Choroid plexus epithelial cell (primary cell): Measurements from ENCODE around the gene OXNAD1.

ENCODE experiments used
- DNase-seq: peaks from one replicate; pipeline ENCODE4 v3.0.0-alpha.2; 2010; ENCODE audit warnings: low read depth
- H3K4me3 ChIP-seq: 2 replicates; pipeline ENCODE4 v1.5.1; 2011; ENCODE audit warnings: low read depth, mild to moderate bottlenecking, control low read depth, low read length, moderate library complexity
- CTCF ChIP-seq: conservative IDR thresholded peaks from 2 replicates; pipeline ENCODE4 v1.5.1; 2011; ENCODE audit warnings: low read depth, mild to moderate bottlenecking, control low read depth, inconsistent platforms, low read length, moderate library complexity

The OXNAD1 gene

GRCh38 chr3:16331319-16331883 is 66.4 kb downstream of the OXNAD1 start:
- TF ChIP-seq CTCF: no peak
- H3K4me3 ChIP-seq: no peak overlapping the region
- no peak for DNase-seq

- peak; percentile 81 for DNase-seq
- no peak overlapping the region for H3K4me3 ChIP-seq
- no peak for TF ChIP-seq CTCF
Measured at GRCh38 chr3:16332904-16333426, 68.0 kb downstream of the OXNAD1 start.

GRCh38 chr3:16334909-16335308 is 69.9 kb downstream of the OXNAD1 start:
- no peak overlapping the region for H3K4me3 ChIP-seq
- DNase-seq: peak; percentile 46
- TF ChIP-seq CTCF: no peak

GRCh38 chr3:16335333-16335732 is 70.3 kb downstream of the OXNAD1 start:
- no peak for DNase-seq
- no peak overlapping the region for H3K4me3 ChIP-seq
- TF ChIP-seq CTCF: no peak

GRCh38 chr3:16335772-16336645 is 71.0 kb downstream of the OXNAD1 start:
- DNase-seq: peak; percentile 13
- TF ChIP-seq CTCF: no peak
- no peak overlapping the region for H3K4me3 ChIP-seq

- no peak overlapping the region for H3K4me3 ChIP-seq
- TF ChIP-seq CTCF: no peak
- DNase-seq: no peak
Measured at GRCh38 chr3:16336825-16337224, 71.8 kb downstream of the OXNAD1 start.
